Kidney (tissue), 14 donors: ENCODE results near the gene HIC2. TPM values are rescaled to one million over a fixed set of nuclear protein-coding genes. Genes with fewer than 3 reads are reported as not detected.
"Not testable (repeated sequence)": the region's sequence is repeated elsewhere in the genome, so short reads cannot be mapped to it uniquely, and the experiment has no call there.

Experiments used
- DNase-seq, 5 donors: peaks; one replicate each; pipeline ENCODE4 v3.0.0-alpha.2; 2013 to 2020
- FAIRE-seq: peaks from 2 replicates; lab custom pipeline; 2012; peaks lifted over from hg19 to GRCh38; lab: Jason Lieb, UNC
- H3K27ac ChIP-seq, 2 donors: one replicate each; pipeline ENCODE4 v1.7.0; 2013; ENCODE audit warnings: low read depth in 2 of 2, low read length in 2 of 2, inconsistent platforms in 1 of 2
- H3K27me3 ChIP-seq: one replicate; pipeline ENCODE4 v1.7.1; 2013; ENCODE audit warnings: low read length, inconsistent platforms; ENCODE audit not compliant: control insufficient read depth, insufficient read depth
- H3K36me3 ChIP-seq, 3 donors: one replicate each; pipeline versions ENCODE4 v1.7.0 to v1.7.1; 2013; ENCODE audit warnings: low read length in 3 of 3, control low read depth in 1 of 3, inconsistent platforms in 1 of 3; ENCODE audit not compliant: insufficient read depth in 3 of 3, control insufficient read depth in 2 of 3
- H3K4me1 ChIP-seq, 3 donors: one replicate each; pipeline versions ENCODE4 v1.7.0 to v1.7.1; 2013; ENCODE audit warnings: low read length in 3 of 3, inconsistent platforms in 1 of 3, low read depth in 1 of 3; ENCODE audit not compliant: control insufficient read depth in 2 of 3, insufficient read depth in 2 of 3
- H3K4me3 ChIP-seq, 3 donors: one replicate each; pipeline versions ENCODE4 v1.7.0 to v1.8.1; 2013; ENCODE audit warnings: low read length in 3 of 3, control low read depth in 1 of 3, inconsistent platforms in 1 of 3
- H3K9ac ChIP-seq, 3 donors: one replicate each; pipeline versions ENCODE4 v1.7.0 to v1.7.1; 2013; ENCODE audit warnings: low read length in 3 of 3, control low read depth in 1 of 3, inconsistent platforms in 1 of 3
- H3K9me3 ChIP-seq, 3 donors: one replicate each; pipeline versions ENCODE4 v1.7.0 to v1.7.1; 2013; ENCODE audit warnings: low read length in 3 of 3, control low read depth in 1 of 3, inconsistent platforms in 1 of 3; ENCODE audit not compliant: control insufficient read depth in 2 of 3, insufficient read depth in 1 of 3
- CTCF ChIP-seq: IDR thresholded peaks from 3 replicates; pipeline ENCODE4 v1.5.1; 2012; ENCODE audit warnings: mild to moderate bottlenecking, moderate library complexity, borderline replicate concordance; ENCODE audit not compliant: insufficient read depth; ENCODE audit errors: extremely low read depth
- intact Hi-C: fragments of 100-400 bp; cut with DNase I; formaldehyde crosslinking; loops from one replicate; pipeline ENCODE4 v1.11.1; 2022
- polyA plus RNA-seq: library from polyadenylated mRNA; stranded (reverse); fragments of 350-450 nt; fragmentation: Illumina TruSeq; extraction: RNeasy Lipid Tissue Mini Kit (QIAGEN cat#74804); gene quantifications from one replicate; pipeline ENCODE4 v1.2.3, GENCODE V29; 2014; ENCODE audit warnings: low read depth, low replicate concordance; ENCODE audit not compliant: insufficient read depth
- total RNA-seq: library from RNA; stranded (reverse); fragmentation: NEBNext Ultra II Directional; extraction: Animal tissue kit (Norgen Biotek cat#: 25700); gene quantifications from one replicate; pipeline ENCODE4 v1.2.1, GENCODE V29; 2021
- donor health status: control.
- donor health status: control.
- donor health status: control.
- donor health status: control.
- donor health status: control.
- donor health status: DM: yes; HTN: yes; CAD: no.
- donor health status: Normal renal cell carcinoma (clear cell type).

The HIC2 gene
- total and polyA plus RNA-seq, 2 donors from 2014 or later = 1.4 to 4.2 TPM

DNA sequence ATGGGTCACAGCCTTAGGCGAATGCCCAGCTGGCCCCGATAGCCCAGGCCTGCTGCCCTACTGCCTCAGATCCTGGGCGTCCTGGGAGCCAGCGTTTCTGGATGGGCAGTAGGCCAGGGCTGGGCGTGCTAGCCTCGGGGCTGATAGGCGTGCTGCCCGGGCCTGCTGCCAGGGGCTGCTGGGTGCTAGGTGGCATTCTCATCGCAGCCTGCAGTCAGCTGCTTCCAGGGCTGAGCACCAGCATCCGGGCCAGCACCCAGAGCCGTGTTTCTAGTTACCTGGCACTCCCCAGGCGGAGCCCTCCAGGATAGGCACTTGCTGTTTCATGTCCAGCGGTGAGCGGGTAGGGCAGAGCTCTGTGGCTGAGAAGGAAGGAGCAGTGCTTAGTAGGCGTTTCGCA is 23.5 kb downstream of the HIC2 start:
- H3K4me1 ChIP-seq, intact Hi-C loops, FAIRE-seq: not testable (repeated sequence)

GRCh38 chr22:21441170-21441569 is 24.0 kb downstream of the HIC2 start:
- H3K4me1 ChIP-seq, H3K27ac ChIP-seq, H3K27me3 ChIP-seq, H3K36me3 ChIP-seq, FAIRE-seq, intact Hi-C loops, H3K9me3 ChIP-seq, H3K4me3 ChIP-seq, H3K9ac ChIP-seq: not testable (repeated sequence)
- peak in 1 of 5 donors; percentile 19 for DNase-seq

More for the DNA sequence above, 23.5 kb downstream of the HIC2 start:
- not testable (repeated sequence) for H3K4me3 ChIP-seq, H3K9me3 ChIP-seq, H3K9ac ChIP-seq, H3K36me3 ChIP-seq, H3K27me3 ChIP-seq, H3K27ac ChIP-seq, DNase-seq

- H3K36me3 ChIP-seq, FAIRE-seq, intact Hi-C loops, H3K9ac ChIP-seq, H3K9me3 ChIP-seq, DNase-seq, H3K4me3 ChIP-seq, H3K4me1 ChIP-seq, H3K27ac ChIP-seq, H3K27me3 ChIP-seq: not testable (repeated sequence)
These were observed 25.0 kb downstream of the HIC2 start for GRCh38 chr22:21442123-21442522.

DNA sequence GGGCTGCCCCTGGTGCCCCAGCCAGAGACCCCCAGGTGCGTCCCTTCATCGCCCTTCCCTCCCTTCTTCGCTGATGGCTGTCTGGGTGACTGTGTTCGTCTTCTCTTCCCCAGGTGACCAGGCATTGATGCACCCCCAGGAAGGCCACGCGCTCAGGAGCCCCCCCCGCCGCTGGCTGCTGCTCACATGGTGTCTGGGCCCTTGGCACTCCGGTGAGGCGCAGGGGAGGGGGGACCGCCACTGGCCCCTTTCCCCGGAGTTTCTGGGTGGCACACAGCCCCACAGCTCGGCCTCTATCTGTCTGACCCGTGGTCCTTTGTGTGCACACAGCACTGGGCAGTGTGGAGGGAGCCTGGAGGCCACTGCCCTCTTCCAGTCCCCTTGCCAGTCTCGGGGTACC is 25.5 kb downstream of the HIC2 start:
- H3K27ac ChIP-seq, H3K4me3 ChIP-seq, FAIRE-seq, H3K9me3 ChIP-seq, intact Hi-C loops, H3K4me1 ChIP-seq, H3K9ac ChIP-seq, H3K36me3 ChIP-seq, H3K27me3 ChIP-seq: not testable (repeated sequence)
- peak in 1 of 5 donors; percentile 59 for DNase-seq

GRCh38 chr22:21443057-21443734 is 26.0 kb downstream of the HIC2 start:
- no peaks in the 10 kb centered on the region for H3K9me3 ChIP-seq
- no peak for TF ChIP-seq CTCF
- DNase-seq (peak in 2 of 5 donors; percentile 8 to 60), FAIRE-seq (no peak)
- peaks cover 0 to 9% (median 5%) of the 10 kb centered on the region in 3 donors for H3K36me3 ChIP-seq
- no peaks in the 10 kb centered on the region for H3K27me3 ChIP-seq
- H3K4me3 ChIP-seq = no peak overlapping the region
- H3K27ac ChIP-seq = no peak overlapping the region
- H3K9ac ChIP-seq = no peak overlapping the region
- intact Hi-C loops = no loop called here
- H3K4me1 ChIP-seq = peaks cover 0 to 3% (median 0%) of the 10 kb centered on the region in 3 donors
